Endothelial cell (in vitro differentiated cells): ENCODE results near the gene ZNF836. TPM values are rescaled to one million over a fixed set of nuclear protein-coding genes. Genes with fewer than 3 reads are reported as not detected.

Experiments
- DNase-seq: peaks from one replicate; pipeline ENCODE4 v3.0.0; 2021; ENCODE audit warnings: low spot score
- H3K27ac Mint-ChIP-seq: one replicate; pipeline ENCODE4 v1.8.0; 2021; ENCODE audit warnings: mixed read lengths, inconsistent platforms; ENCODE audit not compliant: unreplicated experiment
- H3K27me3 Mint-ChIP-seq: one replicate; pipeline ENCODE4 v1.8.0; 2021; ENCODE audit warnings: mild to moderate bottlenecking, moderate library complexity, mixed read lengths, inconsistent platforms; ENCODE audit not compliant: unreplicated experiment
- H3K36me3 Mint-ChIP-seq: one replicate; pipeline ENCODE4 v1.8.0; 2021; ENCODE audit warnings: mild to moderate bottlenecking, low read depth, mixed read lengths, inconsistent platforms; ENCODE audit not compliant: unreplicated experiment
- H3K4me1 Mint-ChIP-seq: one replicate; pipeline ENCODE4 v1.8.0; 2021; ENCODE audit warnings: mild to moderate bottlenecking, mixed read lengths, inconsistent platforms; ENCODE audit not compliant: unreplicated experiment
- H3K4me3 Mint-ChIP-seq: one replicate; pipeline ENCODE4 v1.8.0; 2021; ENCODE audit warnings: mild to moderate bottlenecking, mixed read lengths, inconsistent platforms; ENCODE audit not compliant: unreplicated experiment
- H3K9me3 Mint-ChIP-seq: one replicate; pipeline ENCODE4 v1.8.0; 2021; ENCODE audit warnings: mixed read lengths, inconsistent platforms; ENCODE audit not compliant: unreplicated experiment
- total RNA-seq: library from RNA; stranded (reverse); fragmentation: NEBNext Ultra II Directional; extraction: Animal tissue kit (Norgen Biotek cat#: 25700); gene quantifications from one replicate; pipeline ENCODE4 v1.2.1, GENCODE V29; 2021; ENCODE audit not compliant: unreplicated experiment
- TF ChIP-seq, protein P1 (sequence below): fragments of 200-600 bp; sonication (generic); IDR thresholded peaks from one replicate; pipeline ENCODE4 v1.5.0; 2021; ENCODE audit warnings: antibody characterized with exemption; ENCODE audit not compliant: unreplicated experiment

Gene ZNF836
- total RNA-seq, 1 donor from 2014 or later: 15.4 TPM

DNA sequence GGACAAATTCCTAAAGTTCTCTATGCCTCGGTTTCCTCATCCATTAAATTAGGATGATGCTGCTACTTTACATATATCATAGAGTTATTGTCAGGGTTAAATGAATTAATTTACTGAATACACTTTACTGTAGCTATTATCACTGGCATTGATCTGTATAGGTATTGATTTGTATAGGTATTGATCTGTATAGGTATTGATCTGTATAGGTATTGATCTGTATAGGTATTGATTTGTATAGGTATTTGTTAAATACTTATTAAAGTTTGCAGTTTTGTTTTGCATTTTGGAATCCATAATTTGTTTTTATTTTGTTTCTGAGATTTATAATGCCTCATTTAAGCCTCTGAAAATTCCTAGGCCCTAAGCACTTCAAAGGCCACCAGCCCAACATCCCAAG is 16.0 kb upstream of the ZNF836 start:
- H3K36me3 Mint-ChIP-seq: peaks cover 12% of the 10 kb centered on the region
- H3K9me3 Mint-ChIP-seq: no peaks in the 10 kb centered on the region
- TF ChIP-seq, protein P1, sequence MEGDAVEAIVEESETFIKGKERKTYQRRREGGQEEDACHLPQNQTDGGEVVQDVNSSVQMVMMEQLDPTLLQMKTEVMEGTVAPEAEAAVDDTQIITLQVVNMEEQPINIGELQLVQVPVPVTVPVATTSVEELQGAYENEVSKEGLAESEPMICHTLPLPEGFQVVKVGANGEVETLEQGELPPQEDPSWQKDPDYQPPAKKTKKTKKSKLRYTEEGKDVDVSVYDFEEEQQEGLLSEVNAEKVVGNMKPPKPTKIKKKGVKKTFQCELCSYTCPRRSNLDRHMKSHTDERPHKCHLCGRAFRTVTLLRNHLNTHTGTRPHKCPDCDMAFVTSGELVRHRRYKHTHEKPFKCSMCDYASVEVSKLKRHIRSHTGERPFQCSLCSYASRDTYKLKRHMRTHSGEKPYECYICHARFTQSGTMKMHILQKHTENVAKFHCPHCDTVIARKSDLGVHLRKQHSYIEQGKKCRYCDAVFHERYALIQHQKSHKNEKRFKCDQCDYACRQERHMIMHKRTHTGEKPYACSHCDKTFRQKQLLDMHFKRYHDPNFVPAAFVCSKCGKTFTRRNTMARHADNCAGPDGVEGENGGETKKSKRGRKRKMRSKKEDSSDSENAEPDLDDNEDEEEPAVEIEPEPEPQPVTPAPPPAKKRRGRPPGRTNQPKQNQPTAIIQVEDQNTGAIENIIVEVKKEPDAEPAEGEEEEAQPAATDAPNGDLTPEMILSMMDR: no peak
- no peak for DNase-seq
- peaks cover 10% of the 10 kb centered on the region for H3K27me3 Mint-ChIP-seq
- peaks cover 19% of the 10 kb centered on the region for H3K4me1 Mint-ChIP-seq
- H3K4me3 Mint-ChIP-seq: no peak overlapping the region
- H3K27ac Mint-ChIP-seq: no peak overlapping the region

DNA sequence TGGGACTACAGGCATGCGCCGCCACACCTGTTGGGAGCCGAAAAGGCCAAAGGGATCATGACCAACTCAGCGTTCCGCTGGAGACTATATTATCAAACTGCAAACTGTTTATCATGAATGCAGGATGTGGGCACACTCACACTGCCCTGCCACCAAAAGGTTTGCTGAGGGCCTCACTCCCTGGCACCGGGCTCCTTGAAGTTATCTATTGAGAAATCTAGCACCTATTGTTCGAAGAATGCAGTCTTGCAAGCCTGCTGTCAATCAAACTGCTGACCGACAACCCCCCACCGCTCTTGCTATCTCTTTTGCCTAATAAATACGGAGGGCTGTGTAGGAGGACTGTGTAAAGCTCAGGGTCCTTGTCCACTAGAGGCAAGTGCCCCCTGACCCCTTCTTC is 5.2 kb upstream of the ZNF836 start:
- peaks cover 14% of the 10 kb centered on the region for H3K36me3 Mint-ChIP-seq
- H3K4me3 Mint-ChIP-seq: no peak overlapping the region
- DNase-seq: no peak
- no peak overlapping the region for H3K27ac Mint-ChIP-seq
- H3K27me3 Mint-ChIP-seq: peaks cover 20% of the 10 kb centered on the region
- H3K9me3 Mint-ChIP-seq: no peaks in the 10 kb centered on the region
- TF ChIP-seq, protein P1: no peak
- peaks cover 6% of the 10 kb centered on the region for H3K4me1 Mint-ChIP-seq

- H3K4me1 Mint-ChIP-seq: peaks cover 19% of the 10 kb centered on the region
- H3K36me3 Mint-ChIP-seq: peaks cover 24% of the 10 kb centered on the region
- TF ChIP-seq, protein P1: no peak
- peak overlapping the region; percentile 100 for H3K4me3 Mint-ChIP-seq
- H3K27me3 Mint-ChIP-seq: peaks cover 19% of the 10 kb centered on the region
- H3K27ac Mint-ChIP-seq: no peak overlapping the region
- no peaks in the 10 kb centered on the region for H3K9me3 Mint-ChIP-seq
- no peak for DNase-seq
Measured at GRCh38 chr19:52172347-52172746, 926 bp upstream of the ZNF836 start.

DNA sequence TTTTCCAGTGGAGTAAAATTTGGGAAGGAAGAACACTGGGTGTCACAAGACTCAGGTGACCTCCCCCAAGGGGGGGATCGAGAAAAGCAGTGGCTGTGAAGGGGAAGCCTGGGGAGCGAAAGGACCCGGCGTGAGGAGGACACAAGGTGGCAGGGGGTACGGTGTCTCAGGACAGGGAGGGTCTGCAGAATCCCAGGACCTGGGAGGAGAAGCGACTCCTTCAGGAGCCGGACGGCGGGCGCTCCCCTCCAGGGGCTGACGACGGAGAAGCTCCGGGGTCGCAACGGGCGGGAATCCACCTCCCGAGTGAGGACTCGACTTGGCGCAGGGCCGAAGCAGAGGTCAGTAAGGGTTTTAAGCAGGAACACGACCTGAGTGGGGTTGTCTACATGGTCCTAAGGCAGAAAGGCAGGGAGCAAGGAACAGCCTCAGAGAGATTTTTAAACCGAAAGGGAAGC is 529 bp downstream of the ZNF836 start:
- Mint-ChIP-seq H3K4me1 (peaks cover 19% of the 10 kb centered on the region), H3K9me3 (no peaks in the 10 kb centered on the region), H3K27ac (peak overlapping the region; percentile 61), H3K4me3 (peak overlapping the region; percentile 100), H3K27me3 (peaks cover 12% of the 10 kb centered on the region), H3K36me3 (peaks cover 19% of the 10 kb centered on the region)
- peak; percentile 40 for DNase-seq
- TF ChIP-seq, protein P1: no peak

DNA sequence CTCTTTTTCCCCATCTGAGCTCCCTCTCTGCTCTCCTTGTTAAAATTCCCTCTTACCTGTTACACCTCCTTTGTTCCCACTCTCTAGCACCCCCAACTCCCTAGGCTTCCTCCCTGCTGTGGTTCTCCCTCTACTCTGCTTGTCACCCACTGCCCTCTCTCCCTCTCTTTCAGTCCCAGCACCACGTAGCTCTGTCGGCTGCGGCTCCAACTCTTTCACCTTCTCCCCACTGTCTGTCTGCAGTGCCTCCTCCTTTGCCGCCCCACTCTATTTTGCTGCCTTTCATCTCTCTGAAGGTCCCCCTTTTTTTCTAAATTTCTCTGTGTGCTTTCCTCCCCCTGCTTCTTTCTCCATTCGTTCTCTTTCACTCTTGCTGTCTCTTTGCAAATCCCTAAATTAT is 1.1 kb downstream of the ZNF836 start:
- TF ChIP-seq, protein P1: no peak
- Mint-ChIP-seq H3K27ac (peak overlapping the region; percentile 10), H3K4me3 (peak overlapping the region; percentile 100), H3K27me3 (peaks cover 12% of the 10 kb centered on the region), H3K9me3 (no peaks in the 10 kb centered on the region), H3K36me3 (peaks cover 23% of the 10 kb centered on the region), H3K4me1 (peaks cover 19% of the 10 kb centered on the region)
- DNase-seq: no peak
